Right lobe of liver (tissue), 4 donors: ENCODE measurements around the gene ARHGAP42.

ENCODE experiments used
- CTCF ChIP-seq, 4 donors: fragments of 200-600 bp in 3 of 4; fragments of 450-650 bp in 1 of 4; IDR thresholded peaks; one replicate each; pipeline versions ENCODE4 v1.5.1 to v1.8.0; 2016 to 2022; ENCODE audit warnings: antibody characterized with exemption in 4 of 4, mild to moderate bottlenecking in 2 of 4
- POLR2A ChIP-seq: fragments of 450-650 bp; IDR thresholded peaks from one replicate; pipeline ENCODE4 v1.6.1; 2017; ENCODE audit warnings: antibody characterized with exemption, mild to moderate bottlenecking
- donor health status: DM: no; HTN: no; CAD: no.
- donor health status: DM: no; HTN: no; CAD: no.
- donor health status: DM: no; HTN: yes; CAD: no.

- TF ChIP-seq CTCF (IDR thresholded peaks at IDR 0.05) (no peak), POLR2A (no peak)
Observed at GRCh38 chr11:100860318-100861155, 173.4 kb downstream of the ARHGAP42 start.
